Astrocyte (in vitro differentiated cells and primary cell): ENCODE data around the gene SLC38A1.

Experiments used
- CTCF ChIP-seq: IDR thresholded peaks from 2 replicates; pipeline ENCODE4 v1.5.1; 2011; ENCODE audit warnings: low read depth, mild to moderate bottlenecking, inconsistent platforms, low read length, moderate library complexity; ENCODE audit not compliant: insufficient read depth
- EZH2 ChIP-seq: IDR thresholded peaks from 2 replicates; pipeline ENCODE4 v1.6.1; 2012; ENCODE audit warnings: mild to moderate bottlenecking, low read length, inconsistent platforms; ENCODE audit not compliant: insufficient read depth

DNA sequence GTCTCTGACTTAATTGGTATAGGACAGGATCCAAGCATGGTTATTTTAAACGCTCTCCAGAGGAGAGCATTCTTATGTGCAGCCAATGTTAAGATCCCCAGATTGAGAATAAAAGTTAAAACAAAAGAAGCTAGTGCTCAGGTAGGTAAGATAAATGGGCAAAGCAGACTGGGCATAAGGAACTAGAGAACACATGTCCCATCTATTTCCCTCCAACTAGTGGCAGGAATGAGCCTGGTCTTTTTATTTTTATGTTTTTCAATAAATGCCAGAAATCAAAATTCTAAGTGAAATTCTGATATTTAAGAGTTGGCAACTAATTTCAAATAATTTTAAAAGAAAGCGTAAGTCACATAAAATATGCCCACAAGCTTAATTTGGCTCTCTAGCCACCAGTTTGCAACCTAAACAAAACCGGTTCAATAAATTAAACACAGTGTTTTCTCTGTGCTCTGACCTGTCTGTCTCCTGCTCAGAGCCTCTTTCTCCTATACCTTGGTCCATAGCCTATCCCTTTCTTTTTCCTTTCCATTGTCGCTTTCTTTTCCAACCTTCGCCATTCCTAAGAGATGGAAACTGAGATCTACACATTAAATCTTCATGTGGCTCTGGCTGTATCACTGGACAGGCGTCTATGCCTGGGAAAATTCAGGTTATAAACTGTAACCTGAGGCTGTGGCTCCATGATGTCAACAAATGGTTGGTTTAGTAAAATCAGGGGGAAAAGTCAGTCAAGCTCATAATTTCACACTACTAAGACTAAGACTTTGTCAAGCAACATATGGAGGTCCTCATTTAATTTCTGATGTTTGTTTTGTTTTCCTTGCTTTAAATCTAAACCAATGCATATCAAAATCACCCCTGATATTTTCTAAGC is 5.5 kb downstream of the SLC38A1 start:
- TF ChIP-seq CTCF (peak; percentile 19), EZH2 (no peak)
